ENCODE results near the gene RPRD1B.
"Not testable (repeated sequence)": the region's sequence is repeated elsewhere in the genome, so short reads cannot be mapped to it uniquely, and the experiment has no call there.

DNA sequence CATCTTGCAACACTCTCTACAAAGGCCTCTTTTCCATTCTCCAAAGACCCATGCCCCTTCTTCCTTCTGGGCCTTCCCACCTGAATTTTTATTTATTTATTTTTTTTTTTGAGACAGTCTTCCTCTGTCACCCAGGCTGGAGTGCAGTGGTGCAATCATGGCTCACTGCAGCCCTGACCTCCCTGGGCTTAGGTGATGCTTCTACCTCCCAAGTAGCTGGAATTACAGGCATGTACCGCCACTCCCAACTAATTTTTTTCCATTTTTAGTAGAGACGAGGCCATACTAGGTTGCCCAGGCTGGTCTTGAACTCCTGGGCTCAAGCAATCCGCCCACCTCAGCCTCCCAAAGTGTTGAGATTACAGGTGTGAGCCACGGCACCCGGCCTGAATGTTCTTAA, 24.1 kb upstream of the RPRD1B start:
- TF ChIP-seq, protein P1, sequence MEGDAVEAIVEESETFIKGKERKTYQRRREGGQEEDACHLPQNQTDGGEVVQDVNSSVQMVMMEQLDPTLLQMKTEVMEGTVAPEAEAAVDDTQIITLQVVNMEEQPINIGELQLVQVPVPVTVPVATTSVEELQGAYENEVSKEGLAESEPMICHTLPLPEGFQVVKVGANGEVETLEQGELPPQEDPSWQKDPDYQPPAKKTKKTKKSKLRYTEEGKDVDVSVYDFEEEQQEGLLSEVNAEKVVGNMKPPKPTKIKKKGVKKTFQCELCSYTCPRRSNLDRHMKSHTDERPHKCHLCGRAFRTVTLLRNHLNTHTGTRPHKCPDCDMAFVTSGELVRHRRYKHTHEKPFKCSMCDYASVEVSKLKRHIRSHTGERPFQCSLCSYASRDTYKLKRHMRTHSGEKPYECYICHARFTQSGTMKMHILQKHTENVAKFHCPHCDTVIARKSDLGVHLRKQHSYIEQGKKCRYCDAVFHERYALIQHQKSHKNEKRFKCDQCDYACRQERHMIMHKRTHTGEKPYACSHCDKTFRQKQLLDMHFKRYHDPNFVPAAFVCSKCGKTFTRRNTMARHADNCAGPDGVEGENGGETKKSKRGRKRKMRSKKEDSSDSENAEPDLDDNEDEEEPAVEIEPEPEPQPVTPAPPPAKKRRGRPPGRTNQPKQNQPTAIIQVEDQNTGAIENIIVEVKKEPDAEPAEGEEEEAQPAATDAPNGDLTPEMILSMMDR (conservative IDR thresholded peaks at IDR 0.05) = not testable (repeated sequence)
- TF ChIP-seq EZH2 (IDR thresholded peaks at IDR 0.05; ENCODE audit: low read depth) = not testable (repeated sequence)

Data from PC-9 (cell line).